GM13976 (cell line): ENCODE measurements around the gene GIPC1.

Source experiments
- DNase-seq: peaks from one replicate; pipeline ENCODE4 v3.0.0; 2012; ENCODE audit warnings: low spot score
- in situ Hi-C: fragments of 300-500 bp; cut with MboI; formaldehyde crosslinking; loops from one replicate; pipeline ENCODE4 v1.12.0; 2022; ENCODE audit warnings: low sequenced_read_pairs, mixed read lengths, inconsistent platforms; ENCODE audit not compliant: unreplicated experiment
- TF ChIP-seq, protein P1 (sequence below): IDR thresholded peaks from 2 replicates; pipeline ENCODE4 v1.5.1; 2012; ENCODE audit warnings: borderline replicate concordance, mild to moderate bottlenecking; ENCODE audit not compliant: insufficient read depth; ENCODE audit errors: extremely low read depth, missing control alignments, control extremely low read depth

Gene GIPC1

DNA sequence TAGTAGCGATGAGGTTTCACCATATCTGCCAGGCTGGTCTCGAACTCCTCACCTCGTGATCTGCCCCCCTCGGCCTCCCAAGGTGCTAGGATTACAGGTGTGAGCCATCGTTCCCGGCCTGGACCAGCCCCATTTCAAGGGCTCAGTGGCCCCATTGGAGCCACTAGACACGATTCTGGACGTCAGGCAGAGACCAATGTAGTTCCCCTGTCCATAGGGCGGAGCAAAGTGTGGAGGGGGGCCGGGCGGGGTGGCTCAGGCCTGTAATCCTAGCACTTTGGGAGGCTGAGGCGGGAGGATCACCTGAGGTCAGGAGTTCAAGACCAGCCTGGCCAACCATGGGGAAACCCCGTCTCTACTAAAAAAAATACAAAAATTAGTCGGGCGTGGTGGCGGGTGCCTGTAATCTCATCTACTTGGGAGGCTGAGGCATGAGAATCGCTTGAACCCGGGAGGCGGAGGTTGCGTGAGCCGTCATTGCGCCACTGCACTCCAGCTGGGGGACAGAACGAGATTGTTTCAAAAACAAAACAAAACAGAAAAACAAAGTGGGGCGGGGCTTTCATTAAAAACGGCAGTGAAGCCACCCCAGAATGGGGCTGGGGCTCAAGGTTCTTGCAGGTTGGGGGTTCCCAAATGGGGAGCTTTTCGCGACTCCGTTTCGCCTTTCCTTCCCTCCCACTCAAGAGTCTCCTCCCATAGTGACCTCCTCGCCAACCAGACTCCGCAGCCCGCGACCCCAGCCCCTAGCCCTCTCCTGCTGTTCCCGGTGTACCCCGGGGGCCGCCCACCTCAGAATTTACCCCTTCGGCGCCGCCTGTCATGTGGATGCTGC lies 32.7 kb upstream of the GIPC1 start:
- TF ChIP-seq, protein P1, sequence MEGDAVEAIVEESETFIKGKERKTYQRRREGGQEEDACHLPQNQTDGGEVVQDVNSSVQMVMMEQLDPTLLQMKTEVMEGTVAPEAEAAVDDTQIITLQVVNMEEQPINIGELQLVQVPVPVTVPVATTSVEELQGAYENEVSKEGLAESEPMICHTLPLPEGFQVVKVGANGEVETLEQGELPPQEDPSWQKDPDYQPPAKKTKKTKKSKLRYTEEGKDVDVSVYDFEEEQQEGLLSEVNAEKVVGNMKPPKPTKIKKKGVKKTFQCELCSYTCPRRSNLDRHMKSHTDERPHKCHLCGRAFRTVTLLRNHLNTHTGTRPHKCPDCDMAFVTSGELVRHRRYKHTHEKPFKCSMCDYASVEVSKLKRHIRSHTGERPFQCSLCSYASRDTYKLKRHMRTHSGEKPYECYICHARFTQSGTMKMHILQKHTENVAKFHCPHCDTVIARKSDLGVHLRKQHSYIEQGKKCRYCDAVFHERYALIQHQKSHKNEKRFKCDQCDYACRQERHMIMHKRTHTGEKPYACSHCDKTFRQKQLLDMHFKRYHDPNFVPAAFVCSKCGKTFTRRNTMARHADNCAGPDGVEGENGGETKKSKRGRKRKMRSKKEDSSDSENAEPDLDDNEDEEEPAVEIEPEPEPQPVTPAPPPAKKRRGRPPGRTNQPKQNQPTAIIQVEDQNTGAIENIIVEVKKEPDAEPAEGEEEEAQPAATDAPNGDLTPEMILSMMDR = no peak
- no peak for DNase-seq
- in situ Hi-C loops = no loop called here

DNA sequence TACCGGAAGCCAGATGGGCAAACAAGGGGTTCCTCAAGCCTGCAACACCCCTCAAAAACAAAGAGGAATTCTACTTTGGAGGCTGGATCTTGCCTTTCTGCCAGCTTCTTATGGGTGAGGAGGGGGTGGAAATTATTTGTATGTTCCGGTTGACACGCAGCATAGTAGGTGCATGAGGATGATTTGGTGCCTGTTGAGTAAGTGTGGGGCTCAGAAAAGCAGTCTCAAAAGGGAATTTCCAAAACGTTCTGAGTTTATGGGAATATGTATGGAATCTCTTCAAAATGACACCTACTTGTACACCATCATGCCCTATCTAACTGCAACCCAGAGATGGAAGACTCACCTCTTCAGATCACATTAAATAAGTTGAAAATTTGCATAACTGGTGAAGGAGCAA lies 30.5 kb upstream of the GIPC1 start:
- TF ChIP-seq, protein P1 = no peak
- DNase-seq = no peak
- in situ Hi-C loops = no loop called here

DNA sequence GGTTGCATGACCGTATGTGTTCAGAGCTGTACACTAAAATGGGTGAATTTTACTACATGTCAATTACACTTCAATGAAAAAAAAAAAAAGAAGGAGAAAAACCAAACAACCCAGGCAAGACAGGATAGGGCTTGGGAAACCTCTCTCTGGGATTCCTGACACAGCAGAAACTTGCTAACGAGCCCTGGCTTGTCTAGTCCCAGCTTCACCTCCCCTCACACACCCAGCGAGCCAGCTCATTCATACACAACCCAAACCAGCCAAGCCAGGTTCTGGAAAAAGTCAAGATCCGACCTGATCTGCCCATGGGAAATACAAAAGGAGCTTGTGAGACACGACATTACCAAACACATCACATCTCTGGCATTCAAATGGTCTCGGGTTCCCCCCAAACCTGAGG lies 29.8 kb upstream of the GIPC1 start:
- TF ChIP-seq, protein P1 = no peak
- in situ Hi-C loops = no loop called here
- DNase-seq = no peak

DNA sequence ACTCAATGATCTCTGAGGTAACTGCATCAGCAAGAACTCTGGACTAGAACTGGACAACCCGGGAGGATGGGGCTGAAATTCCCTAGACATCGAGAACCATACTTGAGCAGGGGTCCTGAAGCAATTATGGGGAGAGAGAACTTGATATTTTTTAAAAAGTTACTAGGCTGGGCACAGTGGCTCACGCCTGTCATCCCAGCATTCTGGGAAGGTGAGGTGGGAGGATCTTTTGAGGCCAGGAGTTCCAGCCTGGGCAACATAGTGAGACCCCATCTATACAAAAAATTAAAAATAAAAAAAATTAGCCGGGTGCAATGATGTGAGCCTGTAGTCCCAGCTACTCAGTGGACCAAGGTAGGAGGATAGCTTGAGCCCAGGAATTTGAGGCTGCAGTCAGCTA lies 24.6 kb upstream of the GIPC1 start:
- in situ Hi-C loops = no loop called here

DNA sequence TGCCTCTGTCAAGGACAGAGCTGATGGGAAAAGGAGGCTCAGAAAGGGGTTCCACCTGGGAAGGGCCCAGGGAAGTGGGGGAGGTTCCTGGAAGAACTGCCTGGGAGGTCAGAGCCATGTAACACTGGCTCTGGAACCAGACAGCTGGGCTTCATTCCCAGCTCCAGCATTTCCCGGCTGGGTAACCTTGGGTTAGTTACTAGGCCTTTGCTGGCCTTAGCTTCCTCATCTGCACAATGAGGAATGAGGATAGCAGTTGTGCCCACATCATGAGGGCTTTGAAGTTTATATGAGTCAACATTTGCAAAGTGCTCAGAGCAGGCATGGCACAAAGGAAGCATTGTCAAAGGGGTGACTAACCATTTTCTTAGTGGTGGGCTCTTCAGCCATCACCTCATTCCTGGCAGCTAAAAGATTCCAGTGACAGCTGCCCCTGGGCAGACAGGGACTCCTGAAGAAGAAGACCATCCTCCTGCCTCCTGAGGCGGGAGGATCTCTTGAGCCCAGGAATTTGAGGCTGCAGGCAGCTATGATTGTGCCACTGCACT lies 24.0 kb upstream of the GIPC1 start:
- in situ Hi-C loops = no loop called here
- no peak for DNase-seq
- TF ChIP-seq, protein P1 = no peak

More for the DNA sequence above, 24.6 kb upstream of the GIPC1 start:
- TF ChIP-seq, protein P1 = no peak
- DNase-seq = no peak

DNA sequence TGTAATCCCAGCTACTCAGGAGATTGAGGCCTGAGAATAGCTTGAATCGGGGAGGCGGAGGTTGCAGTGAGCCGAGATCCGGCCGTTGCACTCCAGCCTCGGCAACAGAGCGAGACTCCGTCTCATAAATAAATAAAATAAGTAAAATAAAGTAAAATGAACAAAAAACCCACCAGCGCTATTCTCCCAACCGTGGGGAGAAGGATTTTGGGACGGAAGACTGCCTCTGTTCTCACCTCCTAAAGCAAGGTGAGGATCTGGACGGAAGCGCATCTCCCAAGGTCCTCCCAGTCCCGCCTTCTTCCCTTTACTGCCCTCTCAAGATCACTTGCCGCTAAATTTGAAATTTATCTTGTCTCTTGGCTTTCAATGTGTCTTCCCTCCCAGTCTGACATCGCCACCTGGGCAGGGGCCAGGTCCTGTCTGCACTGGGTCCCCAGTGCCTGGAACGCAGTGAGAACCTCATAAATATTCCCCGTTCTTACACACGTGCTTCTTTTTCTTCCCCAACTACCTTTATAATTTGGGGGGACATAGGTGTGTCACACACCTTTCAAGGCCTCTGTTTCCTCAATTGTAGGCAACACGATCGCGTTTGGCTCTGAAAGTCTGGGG lies 23.4 kb upstream of the GIPC1 start:
- no peak for DNase-seq
- in situ Hi-C loops = no loop called here
- TF ChIP-seq, protein P1 = no peak
